ENCODE data around the gene PIM1. TPM values are rescaled to one million over a fixed set of nuclear protein-coding genes. Genes with fewer than 3 reads are reported as not detected.

Gene PIM1
- total and polyA plus RNA-seq, 8 donors = 13.1 to 89.8 (median 20.9) TPM

DNA sequence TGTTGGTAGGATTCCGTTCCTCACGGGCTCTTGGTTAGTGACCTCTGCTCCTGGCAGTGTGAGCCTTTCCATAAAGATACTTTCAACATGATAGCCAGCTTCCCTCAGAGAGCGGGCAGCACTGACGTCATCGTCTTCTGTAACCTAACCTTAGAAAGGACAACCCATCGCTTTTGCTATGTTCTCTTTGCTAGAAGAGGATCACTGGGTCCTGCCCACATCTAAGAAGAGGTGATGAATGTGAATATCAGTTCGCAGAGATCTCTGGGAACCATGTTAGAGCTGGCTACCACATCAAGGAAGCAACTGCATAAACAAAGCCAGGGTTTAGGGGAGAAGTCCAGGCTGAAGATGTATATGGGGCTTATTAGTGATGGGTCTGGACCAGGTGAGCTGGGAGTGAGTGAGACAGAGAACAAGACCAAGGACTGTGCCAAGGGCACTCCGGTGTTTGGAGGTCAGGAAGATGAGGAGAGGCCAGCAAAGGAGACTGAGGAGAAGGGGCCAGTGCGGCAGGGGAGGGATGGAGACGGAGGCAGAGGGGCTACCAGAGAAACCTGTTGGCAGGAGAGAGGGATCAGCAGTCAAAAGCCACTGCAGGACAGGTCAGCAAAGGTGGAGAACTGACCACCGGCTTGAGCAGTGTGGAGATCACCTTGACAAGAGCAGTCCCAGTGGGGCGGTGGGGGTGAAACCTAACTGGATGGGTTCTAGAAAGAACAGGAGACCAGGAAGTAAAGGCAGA, 39.7 kb downstream of the PIM1 start:
- ATAC-seq = no peak
- H3K27ac ChIP-seq = no peak overlapping the region
- intact Hi-C loops (cut with DNase I) = loop anchor here in 1 of 2 donors (5.0 kb wide), 1 partner anchor 192 kb away; no protein-coding TSS in a partner anchor

GRCh38 chr6:37210313-37210968, 40.5 kb downstream of the PIM1 start:
- Histone ChIP-seq H3K4me3 (no peak overlapping the region), H3K36me3 (no peaks in the 10 kb centered on the region), H3K27me3 (no peaks in the 10 kb centered on the region), H3K27ac (no peak overlapping the region), H3K9me3 (no peaks in the 10 kb centered on the region), H3K4me1 (peaks cover 0 to 50% of the 10 kb centered on the region in 2 donors)
- DNase-seq = peak in 3 of 4 donors; percentile 57 to 83 (median 68)
- intact Hi-C loops (cut with DNase I) = loop anchor here in 1 of 2 donors (5.0 kb wide), 1 partner anchor 193 kb away; no protein-coding TSS in a partner anchor
- ATAC-seq = peak; percentile 88
- TF ChIP-seq, protein P1, sequence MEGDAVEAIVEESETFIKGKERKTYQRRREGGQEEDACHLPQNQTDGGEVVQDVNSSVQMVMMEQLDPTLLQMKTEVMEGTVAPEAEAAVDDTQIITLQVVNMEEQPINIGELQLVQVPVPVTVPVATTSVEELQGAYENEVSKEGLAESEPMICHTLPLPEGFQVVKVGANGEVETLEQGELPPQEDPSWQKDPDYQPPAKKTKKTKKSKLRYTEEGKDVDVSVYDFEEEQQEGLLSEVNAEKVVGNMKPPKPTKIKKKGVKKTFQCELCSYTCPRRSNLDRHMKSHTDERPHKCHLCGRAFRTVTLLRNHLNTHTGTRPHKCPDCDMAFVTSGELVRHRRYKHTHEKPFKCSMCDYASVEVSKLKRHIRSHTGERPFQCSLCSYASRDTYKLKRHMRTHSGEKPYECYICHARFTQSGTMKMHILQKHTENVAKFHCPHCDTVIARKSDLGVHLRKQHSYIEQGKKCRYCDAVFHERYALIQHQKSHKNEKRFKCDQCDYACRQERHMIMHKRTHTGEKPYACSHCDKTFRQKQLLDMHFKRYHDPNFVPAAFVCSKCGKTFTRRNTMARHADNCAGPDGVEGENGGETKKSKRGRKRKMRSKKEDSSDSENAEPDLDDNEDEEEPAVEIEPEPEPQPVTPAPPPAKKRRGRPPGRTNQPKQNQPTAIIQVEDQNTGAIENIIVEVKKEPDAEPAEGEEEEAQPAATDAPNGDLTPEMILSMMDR (IDR thresholded peaks at IDR 0.05) = peak; percentile 90 to 96

More for the DNA sequence above, 39.7 kb downstream of the PIM1 start:
- Histone ChIP-seq H3K9me3 (no peaks in the 10 kb centered on the region), H3K27me3 (no peaks in the 10 kb centered on the region), H3K36me3 (no peaks in the 10 kb centered on the region), H3K4me1 (peaks cover 0 to 56% of the 10 kb centered on the region in 2 donors), H3K4me3 (no peak overlapping the region)
- TF ChIP-seq, protein P1 (IDR thresholded peaks at IDR 0.05) = no peak
- no peak for DNase-seq

DNA sequence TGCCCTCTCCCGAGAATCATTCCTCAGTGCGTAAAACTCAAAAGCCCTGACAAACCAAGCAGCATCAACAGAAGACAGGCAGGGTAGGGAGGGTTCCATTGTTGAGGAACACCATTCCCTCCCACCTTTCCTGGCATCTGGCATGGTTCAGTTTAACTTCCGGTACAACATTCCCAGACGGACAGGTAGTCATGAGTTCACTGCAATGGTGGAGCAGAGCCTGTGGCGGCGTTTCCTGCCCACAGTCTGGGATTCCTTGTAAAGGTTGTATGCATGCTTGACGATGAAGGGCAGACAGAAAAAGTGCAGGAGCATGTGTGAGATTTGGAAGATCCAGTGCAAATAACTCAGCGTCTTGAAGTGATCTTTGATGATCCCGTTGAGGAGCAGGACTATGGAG, 42.3 kb downstream of the PIM1 start:
- TF ChIP-seq, protein P1 (IDR thresholded peaks at IDR 0.05) = no peak
- no peak overlapping the region for H3K4me3 ChIP-seq
- intact Hi-C loops (cut with DNase I) = loop anchor here in 1 of 2 donors (5.0 kb wide), 1 partner anchor 195 kb away; no protein-coding TSS in a partner anchor

DNA sequence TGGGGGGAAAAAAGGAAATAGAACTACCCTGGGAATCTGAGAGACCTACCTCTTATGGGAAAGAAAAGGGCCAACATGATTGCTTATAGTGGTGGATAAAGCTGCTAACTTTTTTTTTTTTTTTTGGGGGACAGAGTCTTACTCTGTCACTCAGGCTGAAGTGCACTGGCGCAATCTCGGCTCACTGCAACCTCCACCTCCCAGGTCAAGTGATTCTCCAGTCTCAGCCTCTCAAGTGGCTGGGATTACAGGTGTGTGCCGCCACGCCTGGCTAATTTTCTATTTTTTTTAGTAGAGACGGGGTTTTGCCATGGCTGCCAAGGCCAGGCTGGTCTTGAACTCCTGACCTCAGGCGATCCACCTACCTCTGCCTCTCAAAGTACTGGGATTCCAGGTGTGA, 48.1 kb downstream of the PIM1 start:
- H3K4me3 ChIP-seq = no peak overlapping the region
- ATAC-seq (no peak), DNase-seq (no peak)
- no peaks in the 10 kb centered on the region for H3K9me3 ChIP-seq
- H3K27me3 ChIP-seq = no peaks in the 10 kb centered on the region
- no peaks in the 10 kb centered on the region for H3K36me3 ChIP-seq
- peak overlapping the region in 1 of 2 donors; percentile 53 for H3K27ac ChIP-seq
- intact Hi-C loops (cut with DNase I) = no loop called here
- TF ChIP-seq, protein P1 (IDR thresholded peaks at IDR 0.05) = no peak
- H3K4me1 ChIP-seq = peaks cover 0 to 32% of the 10 kb centered on the region in 2 donors

More for the DNA sequence above, 42.3 kb downstream of the PIM1 start:
- Histone ChIP-seq H3K27ac (no peak overlapping the region), H3K27me3 (no peaks in the 10 kb centered on the region), H3K4me1 (peaks cover 0 to 32% of the 10 kb centered on the region in 2 donors), H3K36me3 (no peaks in the 10 kb centered on the region), H3K9me3 (no peaks in the 10 kb centered on the region)
- no peak for ATAC-seq
- DNase-seq = no peak

GRCh38 chr6:37218511-37218910, 48.6 kb downstream of the PIM1 start:
- no peaks in the 10 kb centered on the region for H3K27me3 ChIP-seq
- DNase-seq (no peak), ATAC-seq (no peak)
- no peaks in the 10 kb centered on the region for H3K9me3 ChIP-seq
- peak overlapping the region in 1 of 2 donors; percentile 53 for H3K27ac ChIP-seq
- H3K4me3 ChIP-seq = no peak overlapping the region
- TF ChIP-seq, protein P1 (IDR thresholded peaks at IDR 0.05) = no peak
- intact Hi-C loops (cut with DNase I) = no loop called here
- H3K36me3 ChIP-seq = no peaks in the 10 kb centered on the region
- H3K4me1 ChIP-seq = peaks cover 0 to 33% of the 10 kb centered on the region in 2 donors

Data from left lung (tissue), 10 donors.